Right lobe of liver (tissue), 6 donors: ENCODE data around the gene CCDC33. TPM values are rescaled to one million over a fixed set of nuclear protein-coding genes. Genes with fewer than 3 reads are reported as not detected.

Experiments
- ATAC-seq, 4 donors: fragments of 200-7000 bp; cut with Tn5 transposase; one replicate each; pipeline ENCODE4 v1.9.1; 2020; ENCODE audit warnings: mild to moderate bottlenecking in 4 of 4, moderate library complexity in 4 of 4
- DNase-seq, 3 donors: peaks; one replicate each; pipeline ENCODE4 v3.0.0-alpha.2; 2020
- H3K27ac ChIP-seq, 3 donors: fragments of 200-600 bp; one replicate each; pipeline ENCODE4 v1.8.0; 2022
- H3K27me3 ChIP-seq, 2 donors: fragments of 200-600 bp; one replicate each; pipeline ENCODE4 v1.8.0; 2022
- H3K36me3 ChIP-seq, 4 donors: fragments of 200-600 bp; sonication (generic) in 1 of 4; one replicate each; pipeline versions ENCODE4 v1.5.1 to v1.8.0; 2017 to 2022; ENCODE audit warnings: control low read depth in 1 of 4
- H3K4me1 ChIP-seq, 4 donors: fragments of 200-600 bp; sonication (generic) in 1 of 4; one replicate each; pipeline versions ENCODE4 v1.5.1 to v1.8.0; 2017 to 2022; ENCODE audit warnings: control low read depth in 1 of 4
- H3K4me3 ChIP-seq, 3 donors: fragments of 200-600 bp; one replicate each; pipeline ENCODE4 v1.8.0; 2022
- H3K9me3 ChIP-seq, 4 donors: fragments of 200-600 bp; sonication (generic) in 1 of 4; one replicate each; pipeline versions ENCODE4 v1.5.1 to v1.8.0; 2017 to 2022; ENCODE audit warnings: control low read depth in 1 of 4
- POLR2A ChIP-seq: fragments of 450-650 bp; IDR thresholded peaks from one replicate; pipeline ENCODE4 v1.6.1; 2017; ENCODE audit warnings: antibody characterized with exemption, mild to moderate bottlenecking
- WGBS: methylation state at CpG from one replicate; pipeline ENCODE4 v1.1.6; 2018; ENCODE audit warnings: low coverage, low lambda C conversion rate; ENCODE audit not compliant: insufficient coverage; ENCODE audit errors: missing lambda C conversion rate; 5-methylcytosine and 5-hydroxymethylcytosine counted together
- intact Hi-C, 2 donors: fragments of 100-400 bp; cut with DNase I; formaldehyde crosslinking; loops; one replicate each; pipeline versions ENCODE4 v1.11.2 to v1.14.1; 2022
- total RNA-seq, 6 experiments: library from RNA; depleted of rRNA in 2 of 6; stranded (reverse); fragments of >200 nt in 2 of 6; fragmentation: NEBNext Ultra II Directional in 3 of 6; extraction: Animal tissue kit (Norgen Biotek cat#: 25700) in 3 of 6; gene quantifications; one replicate each; pipeline versions ENCODE4 v1.1.0 to v1.2.4, GENCODE V29; 2016 to 2023
- TF ChIP-seq, protein P1 (sequence below), 4 donors: fragments of 200-600 bp in 3 of 4; fragments of 450-650 bp in 1 of 4; IDR thresholded peaks; one replicate each; pipeline versions ENCODE4 v1.5.1 to v1.8.0; 2016 to 2022; ENCODE audit warnings: antibody characterized with exemption in 4 of 4, mild to moderate bottlenecking in 2 of 4
- donor health status: DM: no; HTN: yes; CAD: no.
- donor health status: DM: no; HTN: no; CAD: no.
- donor health status: DM: no; HTN: no; CAD: no.
- donor health status: DM: no; HTN: yes; CAD: no.
- donor health status: DM: no; HTN: yes; CAD: no.

The CCDC33 gene
- total RNA-seq, 6 experiments from 2014 or later: not detected

DNA sequence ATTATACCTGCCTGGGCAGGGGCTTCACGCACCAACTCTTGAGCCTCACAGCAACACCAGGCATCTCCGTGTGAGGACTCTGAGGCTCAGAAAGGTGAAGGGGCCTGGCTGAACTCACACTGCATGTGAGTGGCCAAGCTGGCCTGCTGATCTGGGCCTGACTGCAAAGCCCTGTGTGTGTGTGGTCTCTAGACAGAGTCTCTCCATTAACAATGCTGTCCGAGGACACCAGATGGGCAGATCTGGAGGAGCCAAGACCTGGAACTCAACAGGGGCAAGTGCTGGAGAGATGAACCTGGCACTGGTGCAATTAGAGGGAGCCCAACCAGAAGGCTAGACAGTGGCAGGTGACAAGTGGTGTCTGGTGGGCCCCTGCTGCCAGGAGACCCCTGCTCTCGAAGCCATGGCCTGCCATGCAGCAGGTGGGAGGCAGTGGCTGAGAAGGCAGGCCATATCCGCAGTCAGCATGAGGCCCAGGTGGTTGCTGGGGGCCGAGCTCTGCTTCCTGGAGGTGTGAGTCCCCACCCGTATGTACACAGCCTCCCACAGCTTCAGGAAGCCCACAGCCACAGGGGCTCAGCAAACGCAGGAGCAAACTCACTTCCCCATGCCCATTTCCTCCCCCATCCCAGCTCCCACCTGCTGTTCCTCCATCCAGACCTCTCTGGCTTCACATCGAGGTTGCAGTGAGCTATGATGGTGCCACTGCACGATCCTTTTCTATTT is 92.4 kb downstream of the CCDC33 start:
- TF ChIP-seq, protein P1, sequence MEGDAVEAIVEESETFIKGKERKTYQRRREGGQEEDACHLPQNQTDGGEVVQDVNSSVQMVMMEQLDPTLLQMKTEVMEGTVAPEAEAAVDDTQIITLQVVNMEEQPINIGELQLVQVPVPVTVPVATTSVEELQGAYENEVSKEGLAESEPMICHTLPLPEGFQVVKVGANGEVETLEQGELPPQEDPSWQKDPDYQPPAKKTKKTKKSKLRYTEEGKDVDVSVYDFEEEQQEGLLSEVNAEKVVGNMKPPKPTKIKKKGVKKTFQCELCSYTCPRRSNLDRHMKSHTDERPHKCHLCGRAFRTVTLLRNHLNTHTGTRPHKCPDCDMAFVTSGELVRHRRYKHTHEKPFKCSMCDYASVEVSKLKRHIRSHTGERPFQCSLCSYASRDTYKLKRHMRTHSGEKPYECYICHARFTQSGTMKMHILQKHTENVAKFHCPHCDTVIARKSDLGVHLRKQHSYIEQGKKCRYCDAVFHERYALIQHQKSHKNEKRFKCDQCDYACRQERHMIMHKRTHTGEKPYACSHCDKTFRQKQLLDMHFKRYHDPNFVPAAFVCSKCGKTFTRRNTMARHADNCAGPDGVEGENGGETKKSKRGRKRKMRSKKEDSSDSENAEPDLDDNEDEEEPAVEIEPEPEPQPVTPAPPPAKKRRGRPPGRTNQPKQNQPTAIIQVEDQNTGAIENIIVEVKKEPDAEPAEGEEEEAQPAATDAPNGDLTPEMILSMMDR (IDR thresholded peaks at IDR 0.05): no peak
- no peak for TF ChIP-seq POLR2A
- DNase-seq: no peak
- no peak for ATAC-seq
- H3K4me1 ChIP-seq: no peaks in the 10 kb centered on the region
- no peak overlapping the region for H3K4me3 ChIP-seq
- intact Hi-C loops: loop anchor here in 1 of 2 donors (10.0 kb wide), 1 partner anchor 364 kb away; no protein-coding TSS in a partner anchor
- H3K27ac ChIP-seq: no peak overlapping the region
- no peaks in the 10 kb centered on the region for H3K27me3 ChIP-seq
- no peaks in the 10 kb centered on the region for H3K36me3 ChIP-seq
- 40% methylated on average over 4 of the region's 10 CpGs for WGBS
- H3K9me3 ChIP-seq: no peaks in the 10 kb centered on the region

DNA sequence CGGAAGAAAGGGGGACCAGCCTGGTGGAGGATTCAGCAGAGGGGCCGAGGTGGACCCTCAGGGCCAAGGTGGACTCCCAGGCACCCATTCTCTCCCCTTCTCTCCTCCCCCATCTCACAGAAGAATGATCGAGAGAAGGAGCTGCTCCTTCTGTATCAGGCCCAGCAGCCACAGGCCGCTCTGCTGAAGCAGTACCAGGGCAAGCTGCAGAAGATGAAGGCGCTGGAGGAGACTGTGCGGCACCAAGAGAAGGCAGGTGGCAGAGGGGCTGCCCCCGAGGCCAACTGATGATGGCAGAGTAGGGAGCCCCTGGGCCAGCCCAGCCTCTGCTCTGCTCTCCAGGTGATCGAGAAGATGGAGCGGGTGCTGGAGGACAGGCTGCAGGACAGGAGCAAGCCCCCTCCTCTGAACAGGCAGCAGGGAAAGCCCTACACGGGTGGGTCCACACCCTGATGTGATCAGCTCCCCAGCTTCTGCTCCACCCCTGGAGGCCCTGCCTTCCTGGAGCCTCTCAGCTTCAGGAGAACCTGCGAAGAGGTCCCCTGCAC is 94.8 kb downstream of the CCDC33 start:
- H3K36me3 ChIP-seq: no peaks in the 10 kb centered on the region
- no peaks in the 10 kb centered on the region for H3K9me3 ChIP-seq
- DNase-seq: no peak
- no peak for TF ChIP-seq POLR2A
- TF ChIP-seq, protein P1 (IDR thresholded peaks at IDR 0.05): no peak
- no peak overlapping the region for H3K27ac ChIP-seq
- H3K27me3 ChIP-seq: no peaks in the 10 kb centered on the region
- H3K4me1 ChIP-seq: no peaks in the 10 kb centered on the region
- intact Hi-C loops: no loop called here
- 58% methylated on average over 3 of the region's 11 CpGs for WGBS
- no peak overlapping the region for H3K4me3 ChIP-seq
- no peak for ATAC-seq

DNA sequence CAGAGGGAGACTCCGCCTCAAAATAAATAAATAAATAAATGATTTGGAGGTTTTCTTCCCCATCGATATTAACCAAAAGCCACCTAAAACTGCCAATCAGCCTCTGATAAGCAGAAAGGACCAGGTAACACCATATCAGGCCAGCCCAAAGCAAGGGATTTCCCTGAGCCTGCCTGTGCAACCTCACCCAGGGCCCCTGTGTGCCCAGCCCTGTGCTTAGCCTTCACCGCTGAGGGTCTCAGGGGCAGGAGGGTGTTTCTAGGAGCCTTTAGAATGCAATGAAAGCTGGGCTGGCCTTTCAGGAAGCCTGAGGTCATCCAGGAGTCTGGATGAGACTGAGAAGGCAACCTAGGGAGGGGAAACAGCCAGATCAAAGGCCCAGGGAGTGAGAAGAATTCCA is 95.9 kb downstream of the CCDC33 start:
- intact Hi-C loops: no loop called here
- ATAC-seq (no peak), DNase-seq (peak in 1 of 3 donors; percentile 23)
- Histone ChIP-seq H3K4me3 (no peak overlapping the region), H3K36me3 (no peaks in the 10 kb centered on the region), H3K27ac (no peak overlapping the region), H3K4me1 (no peaks in the 10 kb centered on the region), H3K27me3 (no peaks in the 10 kb centered on the region), H3K9me3 (no peaks in the 10 kb centered on the region)
- 93% methylated on average over 3 of the region's 3 CpGs for WGBS
- TF ChIP-seq, protein P1 (IDR thresholded peaks at IDR 0.05): no peak
- no peak for TF ChIP-seq POLR2A

DNA sequence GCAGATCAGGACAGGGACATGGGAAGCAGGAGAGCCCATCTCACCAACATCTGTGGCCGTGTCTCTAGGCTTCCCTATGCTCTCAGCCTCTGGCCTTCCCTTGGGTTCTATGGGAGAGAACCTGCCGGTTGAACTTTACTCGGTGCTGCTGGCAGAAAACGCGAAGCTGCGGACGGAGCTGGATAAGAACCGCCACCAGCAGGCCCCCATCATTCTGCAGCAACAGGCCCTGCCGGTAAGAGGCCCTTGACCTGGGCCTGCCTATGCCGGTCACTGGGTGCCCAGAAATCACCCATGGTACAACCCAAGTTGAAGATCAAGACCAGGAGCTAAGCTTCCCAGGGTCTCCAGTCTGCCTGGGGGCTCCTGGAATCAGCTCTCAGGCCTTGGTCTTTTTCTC is 96.5 kb downstream of the CCDC33 start:
- Histone ChIP-seq H3K27ac (no peak overlapping the region), H3K36me3 (no peaks in the 10 kb centered on the region), H3K9me3 (no peaks in the 10 kb centered on the region), H3K4me1 (no peaks in the 10 kb centered on the region), H3K4me3 (no peak overlapping the region), H3K27me3 (no peaks in the 10 kb centered on the region)
- ATAC-seq: no peak
- no CpG with 5 or more reads among the region's 10 CpGs for WGBS
- intact Hi-C loops: no loop called here
- peak in 1 of 3 donors; percentile 30 for DNase-seq
- TF ChIP-seq, protein P1 (IDR thresholded peaks at IDR 0.05): no peak
- TF ChIP-seq POLR2A: no peak
